Fibroblast of gingiva (primary cell): ENCODE measurements around the gene NHP2.

Experiments used
- DNase-seq: peaks from one replicate; pipeline ENCODE4 v3.0.0-alpha.2; 2011; ENCODE audit warnings: low read depth

The NHP2 gene

GRCh38 chr5:178114325-178115135 is 39.2 kb downstream of the NHP2 start:
- DNase-seq = no peak

- DNase-seq = no peak
Measured at GRCh38 chr5:178113841-178114324, 39.8 kb downstream of the NHP2 start.

DNA sequence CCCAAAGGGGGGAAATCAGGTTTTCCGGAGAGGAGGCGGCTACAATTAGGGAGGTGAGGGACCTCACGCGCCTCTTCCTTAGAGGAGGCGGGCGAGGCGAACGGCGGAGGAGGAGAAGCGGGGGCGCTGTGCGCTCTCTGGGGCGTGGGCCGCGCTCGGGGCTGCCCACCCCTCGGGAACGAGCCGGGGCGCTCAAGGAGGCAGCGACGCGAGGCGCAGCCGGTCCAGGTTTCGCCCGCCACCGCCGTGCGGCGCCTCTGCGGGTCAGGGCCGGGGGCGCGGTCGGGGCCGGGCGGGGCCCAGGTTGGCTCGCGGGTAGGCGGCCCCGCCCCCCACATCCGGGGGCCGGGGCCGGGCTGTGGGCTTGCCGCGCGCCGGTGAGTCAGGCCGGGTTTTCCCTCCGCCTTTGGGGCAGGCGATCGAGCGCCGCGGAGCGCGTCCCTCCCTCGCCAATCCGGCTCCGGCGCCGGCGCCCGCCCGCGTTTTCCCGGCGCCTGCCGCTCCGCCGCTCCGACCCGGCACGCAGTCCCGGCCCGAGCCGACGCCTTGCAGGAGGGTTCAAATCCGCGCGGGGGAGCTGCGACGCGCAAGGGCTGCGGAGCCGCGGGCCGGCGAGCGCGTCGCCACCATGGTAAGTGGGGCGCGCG is 40.4 kb downstream of the NHP2 start, which contains the start of gene N4BP3:
Gene N4BP3, plus strand, starts transcription at position 392 of the 647 bp plus-strand sequence. CDS start 6,052 bp downstream, outside the sequence.
- peak; percentile 26 for DNase-seq

GRCh38 chr5:178112545-178112944 is 41.1 kb downstream of the NHP2 start:
- DNase-seq = no peak

DNA sequence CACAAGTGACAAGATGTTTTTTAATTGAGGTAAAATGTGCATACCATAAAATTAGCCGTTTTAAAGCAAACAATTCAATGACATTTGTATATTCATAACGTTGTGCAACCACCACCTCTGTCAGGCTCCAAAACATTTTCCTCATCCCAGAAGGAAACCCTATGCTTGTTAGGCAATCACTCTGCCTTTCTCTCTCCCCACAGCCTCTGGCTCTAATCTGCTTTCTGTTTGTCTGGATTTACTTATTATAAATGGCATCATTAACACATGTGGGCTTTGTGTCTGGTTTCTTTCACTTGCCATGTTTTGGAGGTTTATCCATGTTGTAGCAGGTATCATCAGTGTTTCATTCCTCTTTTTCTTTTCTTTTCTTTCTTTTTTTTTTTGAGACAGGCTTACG is 41.8 kb downstream of the NHP2 start:
- peak; percentile 88 for DNase-seq

- DNase-seq = no peak
Measured at GRCh38 chr5:178110511-178110910, 43.2 kb downstream of the NHP2 start.

DNA sequence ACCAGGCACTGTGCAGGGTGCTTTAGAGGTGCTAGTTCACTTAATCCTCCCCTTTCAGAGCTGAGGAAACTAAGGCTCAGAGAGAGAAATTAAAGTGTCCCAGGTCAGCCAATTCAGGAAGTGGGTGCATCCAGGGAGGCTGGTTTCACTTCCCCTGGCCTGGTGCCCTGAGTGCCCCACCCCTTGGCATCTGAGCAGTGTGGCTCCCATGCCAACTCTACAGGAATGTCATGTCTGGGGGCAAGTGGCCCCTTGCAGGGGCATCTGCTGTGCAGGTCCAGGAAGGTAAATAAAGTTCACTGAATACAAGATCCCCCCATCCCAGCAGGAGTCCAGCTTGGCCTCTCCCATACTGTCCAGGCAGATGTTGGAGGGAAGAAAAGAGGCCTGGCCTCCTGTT is 44.7 kb downstream of the NHP2 start:
- DNase-seq = no peak

GRCh38 chr5:178108446-178108845 is 45.2 kb downstream of the NHP2 start:
- DNase-seq = no peak

- no peak for DNase-seq
Measured at GRCh38 chr5:178107756-178108310, 45.9 kb downstream of the NHP2 start.

- no peak for DNase-seq
Measured at GRCh38 chr5:178106556-178107239, 47.0 kb downstream of the NHP2 start.

- DNase-seq = no peak
Measured at GRCh38 chr5:178106086-178106485, 47.6 kb downstream of the NHP2 start.

- DNase-seq = no peak
Measured at GRCh38 chr5:178104492-178104891, 49.2 kb downstream of the NHP2 start.

DNA sequence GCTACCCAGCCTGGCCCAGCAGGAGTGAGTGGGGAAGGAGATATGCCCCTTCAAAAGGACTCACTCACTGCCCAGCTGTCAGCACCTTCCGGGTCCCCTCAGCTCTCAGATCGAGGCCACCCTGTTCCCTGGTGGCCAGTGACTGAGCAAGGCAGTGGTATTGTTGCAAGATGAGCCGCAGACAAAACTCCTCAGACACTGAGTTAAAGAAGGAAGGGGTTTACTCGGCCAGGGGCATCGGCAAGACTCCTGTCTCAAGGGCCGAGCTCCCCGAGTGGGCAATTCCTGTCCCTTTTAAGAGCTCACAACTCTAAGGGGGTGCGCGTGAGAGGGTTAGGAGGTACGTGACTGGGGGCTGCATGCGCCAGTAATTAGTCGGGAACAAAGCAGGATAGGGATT is 50.1 kb downstream of the NHP2 start:
- DNase-seq = no peak
